Measurements from ENCODE around the gene CREG1.

DNA sequence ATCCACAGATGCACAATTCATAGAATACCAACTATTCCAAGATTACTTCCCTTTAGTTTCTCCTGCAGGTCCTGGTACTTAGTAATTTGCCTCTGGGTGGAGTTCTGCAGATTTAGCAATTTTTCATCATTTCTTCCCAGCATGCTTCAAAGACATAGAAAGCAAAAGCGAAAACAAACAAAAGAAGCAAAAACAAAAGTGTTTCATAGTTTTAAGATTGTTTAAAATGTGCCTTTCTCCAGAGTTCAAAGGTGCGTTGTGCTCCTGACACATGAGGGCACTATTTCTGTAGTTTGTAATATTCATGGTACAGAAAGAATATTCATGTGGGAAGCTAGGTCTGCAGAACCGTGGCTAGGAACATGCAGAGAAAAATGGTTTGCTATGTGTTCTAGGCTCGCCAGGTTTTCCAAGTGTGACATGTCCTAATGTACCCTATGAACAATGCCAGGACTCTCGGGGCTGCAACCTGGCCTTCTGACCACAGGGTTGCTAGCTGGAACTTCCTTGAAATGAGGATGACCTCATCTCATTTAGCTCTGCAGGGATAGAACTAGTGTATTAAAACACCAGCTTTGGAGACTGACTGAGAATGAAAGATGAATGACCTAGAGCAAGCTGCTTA lies 46.5 kb upstream of the CREG1 start:
- TF ChIP-seq POLR2A (IDR thresholded peaks at IDR 0.05; ENCODE audit: low read length) (no peak), GATA1 (IDR thresholded peaks at IDR 0.05; ENCODE audit: low read depth, low read length) (no peak)
